ENCODE data around the gene TTLL12. TPM values are rescaled to one million over a fixed set of nuclear protein-coding genes. Genes with fewer than 3 reads are reported as not detected.

Gene TTLL12
- total RNA-seq, 1 donor from 2014 or later, result 40.9 TPM

DNA sequence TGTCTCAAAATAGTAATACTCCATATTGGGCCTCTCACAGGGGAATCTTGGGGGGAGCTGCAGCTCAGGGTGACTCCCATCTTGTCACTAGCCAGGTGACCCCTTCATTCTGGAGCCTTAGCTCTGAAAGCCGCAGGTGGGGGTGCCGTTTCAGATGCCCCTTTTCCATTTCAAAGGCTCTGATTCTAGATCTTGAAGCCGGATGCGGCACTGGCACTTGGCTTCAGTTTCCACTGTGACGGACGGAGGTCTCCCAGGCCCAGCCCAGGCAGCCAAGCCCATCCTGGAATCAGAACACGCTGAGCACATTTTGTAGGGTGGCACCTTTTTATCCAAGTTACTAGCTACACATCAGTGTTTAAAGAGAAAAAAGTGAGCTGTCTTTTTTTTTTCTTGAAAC lies 70.0 kb downstream of the TTLL12 start:
- Mint-ChIP-seq H3K27ac (no peak overlapping the region), H3K9me3 (ENCODE audit: low read depth) (no peaks in the 10 kb centered on the region), H3K4me1 (ENCODE audit: low read depth) (peaks cover 11% of the 10 kb centered on the region), H3K4me3 (ENCODE audit: low read depth) (no peak overlapping the region), H3K27me3 (peaks cover 20% of the 10 kb centered on the region), H3K36me3 (ENCODE audit: insufficient read depth) (no peaks in the 10 kb centered on the region)
- no peak for TF ChIP-seq CTCF (IDR thresholded peaks at IDR 0.05; ENCODE audit: unreplicated experiment)
- DNase-seq (ENCODE audit: low spot score, unreplicated experiment), result no peak

Other genes with a start within 250 kb of the TTLL12 start
- gene PACSIN2, start 172.0 kb downstream of the TTLL12 start, total RNA-seq, result 53.9 and 61.0 TPM in 2 replicates
- gene TTLL1, start 97.7 kb downstream of the TTLL12 start, total RNA-seq, result 11.9 and 12.4 TPM in 2 replicates
- 1.7 and 1.9 TPM in 2 replicates for gene BIK, start 76.4 kb downstream of the TTLL12 start, total RNA-seq
- 20.4 and 24.0 TPM in 2 replicates for gene MCAT, start 43.7 kb downstream of the TTLL12 start, total RNA-seq
- 0.79 and 1.2 TPM in 2 replicates for gene TSPO, start 35.6 kb downstream of the TTLL12 start, total RNA-seq
- gene SCUBE1, start 156.2 kb upstream of the TTLL12 start, total RNA-seq, result 4.5 and 9.1 TPM in 2 replicates
- 0.96 and 1.1 TPM in 2 replicates for gene MPPED1, start 224.9 kb upstream of the TTLL12 start, total RNA-seq